Epithelial cell of prostate (primary cell): Measurements from ENCODE around the gene TXNIP.
"Not testable (repeated sequence)": the region's sequence is repeated elsewhere in the genome, so short reads cannot be mapped to it uniquely, and the experiment has no call there.

ENCODE experiments used
- DNase-seq: peaks from one replicate; pipeline ENCODE4 v3.0.0-alpha.2; 2011; ENCODE audit warnings: low read depth, low spot score
- H3K27ac ChIP-seq: fragments of 450-650 bp; 2 replicates; pipeline ENCODE4 v1.5.1; 2017; ENCODE audit warnings: mild to moderate bottlenecking

Gene TXNIP

GRCh38 chr1:145996433-145997015 is at the start of gene TXNIP:
TXNIP (minus strand) TSS chr1:145996579; CDS start chr1:145996266, 313 bp downstream.
- peak within 1 kb of the TSS; percentile 86 for H3K27ac ChIP-seq
- peak; percentile 82 for DNase-seq

- no peak for DNase-seq
- no peak overlapping the region for H3K27ac ChIP-seq
Observed at GRCh38 chr1:146039844-146040194, 43.4 kb upstream of the TXNIP start.

- DNase-seq, result peak; percentile 41
- peak overlapping the region; percentile 96 for H3K27ac ChIP-seq
Observed at GRCh38 chr1:146036965-146037646, 40.7 kb upstream of the TXNIP start.

GRCh38 chr1:146036241-146036964 is 40.0 kb upstream of the TXNIP start:
- DNase-seq, result no peak
- peak overlapping the region; percentile 96 for H3K27ac ChIP-seq

- no peak overlapping the region for H3K27ac ChIP-seq
- DNase-seq, result no peak
Observed at GRCh38 chr1:146035048-146035423, 38.7 kb upstream of the TXNIP start.

- H3K27ac ChIP-seq, result no peak overlapping the region
- no peak for DNase-seq
Observed at GRCh38 chr1:146032631-146033219, 36.3 kb upstream of the TXNIP start.

- DNase-seq, result no peak
- H3K27ac ChIP-seq, result no peak overlapping the region
Observed at GRCh38 chr1:146031476-146031875, 35.1 kb upstream of the TXNIP start.

GRCh38 chr1:146029117-146029516 is 32.7 kb upstream of the TXNIP start:
- DNase-seq, result no peak
- H3K27ac ChIP-seq, result no peak overlapping the region

GRCh38 chr1:146026650-146027049 is 30.3 kb upstream of the TXNIP start:
- not testable (repeated sequence) for H3K27ac ChIP-seq, DNase-seq

- not testable (repeated sequence) for DNase-seq, H3K27ac ChIP-seq
Observed at GRCh38 chr1:146025787-146026495, 29.6 kb upstream of the TXNIP start.

GRCh38 chr1:146022403-146023127 is 26.2 kb upstream of the TXNIP start:
- DNase-seq, result no peak
- no peak overlapping the region for H3K27ac ChIP-seq

- H3K27ac ChIP-seq, result no peak within 1 kb of the TSS
- no peak for DNase-seq
Observed at GRCh38 chr1:146021622-146022402, 25.4 kb upstream of the TXNIP start, which contains the start of gene HJV. HJV (minus strand) TSS chr1:146021735; CDS start chr1:146020231, 1,504 bp downstream.

GRCh38 chr1:146021050-146021445 is 24.7 kb upstream of the TXNIP start:
- H3K27ac ChIP-seq, result no peak overlapping the region
- DNase-seq, result no peak

GRCh38 chr1:146020058-146021049 is 24.0 kb upstream of the TXNIP start:
- DNase-seq, result no peak
- no peak overlapping the region for H3K27ac ChIP-seq

- H3K27ac ChIP-seq, result no peak overlapping the region
- no peak for DNase-seq
Observed at GRCh38 chr1:146019231-146020057, 23.1 kb upstream of the TXNIP start.

GRCh38 chr1:146016891-146017290 is 20.5 kb upstream of the TXNIP start:
- no peak overlapping the region for H3K27ac ChIP-seq
- no peak for DNase-seq

GRCh38 chr1:146013559-146013922 is 17.2 kb upstream of the TXNIP start:
- DNase-seq, result no peak
- H3K27ac ChIP-seq, result no peak overlapping the region
